HG03558 (cell line): ENCODE results near the gene UQCR10.

ENCODE experiments used
- ATAC-seq: cut with Tn5 transposase; IDR thresholded peaks from one replicate; pipeline ENCODE4 v1.9.1; 2021; ENCODE audit warnings: moderate number of reproducible peaks; ENCODE audit not compliant: unreplicated experiment; ENCODE audit errors: extremely low read depth

The UQCR10 gene

GRCh38 chr22:29758068-29758622 lies 9.0 kb upstream of the UQCR10 start:
- ATAC-seq: no peak

GRCh38 chr22:29758959-29759358 lies 8.2 kb upstream of the UQCR10 start:
- no peak for ATAC-seq

GRCh38 chr22:29762263-29762662 lies 4.9 kb upstream of the UQCR10 start:
- no peak for ATAC-seq

GRCh38 chr22:29765905-29766631 lies 1.1 kb upstream of the UQCR10 start:
- no peak for ATAC-seq

GRCh38 chr22:29766632-29767170 lies 468 bp upstream of the UQCR10 start, which contains the start of gene ZMAT5:
Gene ZMAT5 (minus strand): TSS chr22:29767007. CDS start chr22:29748544, 18,463 bp downstream.
- peak; percentile 39 for ATAC-seq

- no peak for ATAC-seq
Observed at GRCh38 chr22:29768052-29768693, 1.0 kb downstream of the UQCR10 start.

- ATAC-seq: no peak
Observed at GRCh38 chr22:29769723-29770321, 2.7 kb downstream of the UQCR10 start.

GRCh38 chr22:29772170-29772641 lies 5.0 kb downstream of the UQCR10 start:
- no peak for ATAC-seq

GRCh38 chr22:29773233-29773632 lies 6.1 kb downstream of the UQCR10 start:
- ATAC-seq: no peak

- no peak for ATAC-seq
Observed at GRCh38 chr22:29780220-29780619, 13.1 kb downstream of the UQCR10 start.

- ATAC-seq: no peak
Observed at GRCh38 chr22:29780748-29781676, 13.8 kb downstream of the UQCR10 start.

GRCh38 chr22:29782061-29782845 lies 15.1 kb downstream of the UQCR10 start:
- no peak for ATAC-seq

- ATAC-seq: no peak
Observed at GRCh38 chr22:29784451-29785361, 17.5 kb downstream of the UQCR10 start.

- ATAC-seq: no peak
Observed at GRCh38 chr22:29786031-29786430, 18.9 kb downstream of the UQCR10 start.

- no peak for ATAC-seq
Observed at GRCh38 chr22:29787371-29787980, 20.3 kb downstream of the UQCR10 start.

- no peak for ATAC-seq
Observed at GRCh38 chr22:29788339-29789279, 21.4 kb downstream of the UQCR10 start.
